GM12878 (cell line): Measurements from ENCODE around the gene GFRA4.

Experiments
- BCL11A ChIP-seq: IDR thresholded peaks from 2 replicates; pipeline ENCODE4 v1.6.1; 2011; ENCODE audit warnings: low read depth, low read length
- CEBPB ChIP-seq, 2 experiments: fragments of 150-350 bp in 1 of 2; IDR thresholded peaks; 2 replicates each; pipeline ENCODE4 v1.6.1; 2012 to 2014; ENCODE audit warnings: low read depth in 2 of 2, low read length in 2 of 2, borderline replicate concordance in 1 of 2, inconsistent platforms in 1 of 2
- CTCF ChIP-seq, 3 experiments: IDR thresholded peaks in 2 of 3; conservative IDR thresholded peaks in 1 of 3; 2 replicates each; pipeline ENCODE4 v1.5.1; 2011; ENCODE audit warnings: low read depth in 3 of 3, low read length in 3 of 3, mild to moderate bottlenecking in 3 of 3, control low read depth in 2 of 3, moderate library complexity in 2 of 3, inconsistent platforms in 1 of 3, mixed read lengths in 1 of 3; ENCODE audit not compliant: control insufficient read depth in 2 of 3, insufficient read depth in 1 of 3; ENCODE audit errors: extremely low read depth in 1 of 3
- FOXK2 ChIP-seq: fragments of 450-650 bp; IDR thresholded peaks from 2 replicates; pipeline ENCODE4 v1.6.1; 2017; ENCODE audit warnings: mild to moderate bottlenecking, moderate library complexity
- JUNB ChIP-seq: IDR thresholded peaks from 2 replicates; pipeline ENCODE4 v1.6.1; 2016; ENCODE audit warnings: antibody characterized with exemption, mild to moderate bottlenecking
- SMC3 ChIP-seq: IDR thresholded peaks from 2 replicates; pipeline ENCODE4 v1.6.1; 2011; ENCODE audit warnings: low read length, improper control_type of control experiment, borderline replicate concordance
- TAF1 ChIP-seq: IDR thresholded peaks from 2 replicates; pipeline ENCODE4 v1.6.1; 2011; ENCODE audit warnings: mild to moderate bottlenecking, low read depth, low read length, borderline replicate concordance
- ZBED1 ChIP-seq: IDR thresholded peaks from 2 replicates; pipeline ENCODE4 v1.6.1; 2016; ENCODE audit warnings: borderline replicate concordance

GRCh38 chr20:3689978-3690377 is 26.8 kb upstream of the GFRA4 start:
- TF ChIP-seq CTCF (IDR thresholded peaks at IDR 0.05 in 2 of 3, conservative IDR thresholded peaks at IDR 0.05 in 1 of 3; ENCODE audit: control insufficient read depth in 2 of 3, extremely low read depth in 1 of 3, insufficient read depth in 1 of 3, low read depth in 3 of 3, low read length in 3 of 3) (no peak), CEBPB (IDR thresholded peaks at IDR 0.05; ENCODE audit: borderline replicate concordance in 1 of 2, low read depth in 2 of 2, low read length in 2 of 2) (no peak), BCL11A (no peak), FOXK2 (no peak), TAF1 (no peak), JUNB (no peak), SMC3 (no peak), ZBED1 (no peak)
